Measurements from ENCODE around the gene GPR18. TPM values are rescaled to one million over a fixed set of nuclear protein-coding genes. Genes with fewer than 3 reads are reported as not detected.
"Not testable (repeated sequence)": the region's sequence is repeated elsewhere in the genome, so short reads cannot be mapped to it uniquely, and the experiment has no call there.

GPR18 gene
- total and polyA plus RNA-seq, 3 donors from 2014 or later = 8.5 to 18.0 (median 16.6) TPM

DNA sequence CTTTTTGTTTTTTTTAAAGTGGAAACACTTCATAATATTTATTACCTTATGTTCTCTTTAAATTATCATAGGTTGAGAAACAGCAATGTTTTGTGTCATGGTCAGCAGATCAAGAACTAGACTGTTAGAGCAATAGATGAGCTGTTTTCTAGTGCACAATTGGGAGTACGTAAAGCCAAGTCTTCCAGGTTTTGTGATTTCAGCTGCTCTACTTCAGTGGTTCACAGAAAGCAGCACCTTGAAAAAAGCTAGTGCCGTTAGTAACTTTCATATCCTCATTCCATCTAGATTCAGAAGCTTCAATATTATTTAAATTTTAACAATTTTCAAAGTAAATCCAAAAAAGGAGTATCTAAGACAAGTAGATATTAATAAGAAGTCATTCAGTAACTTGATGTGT lies 1.9 kb downstream of the GPR18 start:
- 86 to 89% methylated on average over 2 of the region's 2 CpGs for WGBS, 2 donors
- intact Hi-C loops (cut with DNase I; ENCODE audit: low total_unique reads) = no loop called here
- TF ChIP-seq CTCF (IDR thresholded peaks at IDR 0.05) = no peak
- no peak for TF ChIP-seq POLR2A (IDR thresholded peaks at IDR 0.05)
- no peak overlapping the region for H3K27ac ChIP-seq
- H3K4me3 ChIP-seq = no peak overlapping the region
- no peak for DNase-seq
- no peaks in the 10 kb centered on the region for H3K27me3 ChIP-seq
- H3K4me1 ChIP-seq = peaks cover 4% of the 10 kb centered on the region
- H3K36me3 ChIP-seq (ENCODE audit: low read depth, missing control alignments) = no peaks in the 10 kb centered on the region
- H3K9me3 ChIP-seq = no peaks in the 10 kb centered on the region

DNA sequence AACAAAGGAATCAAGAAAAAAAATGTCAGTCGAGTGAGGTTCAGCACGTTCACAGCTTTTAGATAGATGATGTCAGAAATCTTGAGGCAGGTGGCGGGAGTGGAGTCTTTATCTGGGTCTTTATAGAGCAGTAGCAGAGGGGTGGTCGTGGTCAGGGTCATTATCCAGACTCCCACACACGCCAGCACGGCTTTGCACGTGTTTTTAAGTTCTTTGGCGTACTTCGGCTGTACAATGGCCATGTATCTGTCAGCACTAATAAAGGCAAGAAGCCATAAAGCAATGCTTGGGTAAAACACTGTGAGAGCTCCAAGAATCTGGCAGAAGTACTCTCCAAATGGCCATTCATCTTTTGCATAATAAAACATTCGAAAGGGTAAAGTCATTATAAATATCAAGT lies 2.9 kb downstream of the GPR18 start:
- DNase-seq = no peak
- intact Hi-C loops (cut with DNase I; ENCODE audit: low total_unique reads) = no loop called here
- TF ChIP-seq CTCF (IDR thresholded peaks at IDR 0.05) (no peak), POLR2A (IDR thresholded peaks at IDR 0.05) (no peak)
- 72 to 75% methylated on average over 10 of the region's 10 CpGs for WGBS, 2 donors
- no peaks in the 10 kb centered on the region for H3K27me3 ChIP-seq
- H3K9me3 ChIP-seq = no peaks in the 10 kb centered on the region
- no peaks in the 10 kb centered on the region for H3K4me1 ChIP-seq
- H3K4me3 ChIP-seq = no peak overlapping the region
- H3K36me3 ChIP-seq (ENCODE audit: low read depth, missing control alignments) = no peaks in the 10 kb centered on the region
- no peak overlapping the region for H3K27ac ChIP-seq

DNA sequence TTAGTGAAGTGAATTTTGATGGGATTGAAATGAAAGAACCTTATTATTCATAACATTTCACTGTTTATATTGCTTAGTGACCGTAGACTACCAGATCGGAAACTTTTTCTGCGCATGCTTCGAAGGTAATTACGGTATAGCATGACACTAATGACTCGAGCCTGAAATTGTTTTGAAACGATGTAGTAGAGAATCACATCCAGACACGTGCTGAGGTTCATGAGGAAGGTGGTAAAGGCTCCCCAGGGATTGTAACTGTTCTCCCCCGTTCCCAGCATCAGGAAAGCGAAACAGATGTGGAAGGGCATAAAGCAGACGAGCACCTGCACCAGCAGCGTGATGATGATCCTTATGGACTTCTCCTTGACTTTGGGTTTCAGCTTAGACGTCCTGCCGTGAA lies 3.3 kb downstream of the GPR18 start:
- intact Hi-C loops (cut with DNase I; ENCODE audit: low total_unique reads) = no loop called here
- Histone ChIP-seq H3K36me3 (ENCODE audit: low read depth, missing control alignments) (no peaks in the 10 kb centered on the region), H3K4me3 (no peak overlapping the region), H3K27me3 (no peaks in the 10 kb centered on the region), H3K9me3 (no peaks in the 10 kb centered on the region), H3K27ac (no peak overlapping the region), H3K4me1 (no peaks in the 10 kb centered on the region)
- no peak for DNase-seq
- TF ChIP-seq POLR2A (IDR thresholded peaks at IDR 0.05) (no peak), CTCF (IDR thresholded peaks at IDR 0.05) (no peak)
- WGBS, 2 donors = 90 to 92% methylated on average over 14 of the region's 14 CpGs

DNA sequence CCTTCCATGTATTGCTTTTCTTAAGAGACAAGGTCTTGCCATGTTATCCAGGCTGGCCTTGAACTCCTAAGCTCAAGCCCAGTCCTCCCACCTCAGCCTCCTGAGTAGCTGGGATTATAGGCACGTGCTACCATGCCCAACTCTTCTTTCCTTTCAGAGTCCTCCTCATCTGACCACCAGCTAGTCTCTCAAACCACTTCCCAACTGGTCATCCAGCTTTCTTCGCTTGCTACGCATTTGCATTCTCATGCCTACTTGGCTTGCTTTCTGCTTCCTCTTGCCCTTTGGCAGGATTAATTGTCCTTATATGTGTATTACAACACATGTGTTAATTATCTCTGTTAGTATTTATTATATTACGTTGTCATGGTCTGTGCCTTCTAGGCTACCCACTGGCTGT lies 6.3 kb downstream of the GPR18 start:
- H3K4me3 ChIP-seq = no peak overlapping the region
- no peaks in the 10 kb centered on the region for H3K4me1 ChIP-seq
- whole genome bisulfite sequencing, 2 donors = 85 to 88% methylated on average over 4 of the region's 4 CpGs
- intact Hi-C loops (cut with DNase I; ENCODE audit: low total_unique reads) = no loop called here
- no peaks in the 10 kb centered on the region for H3K36me3 ChIP-seq (ENCODE audit: low read depth, missing control alignments)
- DNase-seq = no peak
- no peak for TF ChIP-seq CTCF (IDR thresholded peaks at IDR 0.05)
- no peaks in the 10 kb centered on the region for H3K27me3 ChIP-seq
- no peaks in the 10 kb centered on the region for H3K9me3 ChIP-seq
- H3K27ac ChIP-seq = no peak overlapping the region

GRCh38 chr13:99250982-99251825 lies 7.0 kb downstream of the GPR18 start:
- no peaks in the 10 kb centered on the region for H3K9me3 ChIP-seq
- intact Hi-C loops (cut with DNase I; ENCODE audit: low total_unique reads) = no loop called here
- H3K27ac ChIP-seq = no peak overlapping the region
- no peaks in the 10 kb centered on the region for H3K27me3 ChIP-seq
- WGBS, 2 donors = 96 to 98% methylated on average over 5 of the region's 5 CpGs
- no peaks in the 10 kb centered on the region for H3K4me1 ChIP-seq
- H3K36me3 ChIP-seq (ENCODE audit: low read depth, missing control alignments) = no peaks in the 10 kb centered on the region
- no peak overlapping the region for H3K4me3 ChIP-seq
- no peak for DNase-seq
- TF ChIP-seq CTCF (IDR thresholded peaks at IDR 0.05) (no peak), POLR2A (IDR thresholded peaks at IDR 0.05) (no peak)

DNA sequence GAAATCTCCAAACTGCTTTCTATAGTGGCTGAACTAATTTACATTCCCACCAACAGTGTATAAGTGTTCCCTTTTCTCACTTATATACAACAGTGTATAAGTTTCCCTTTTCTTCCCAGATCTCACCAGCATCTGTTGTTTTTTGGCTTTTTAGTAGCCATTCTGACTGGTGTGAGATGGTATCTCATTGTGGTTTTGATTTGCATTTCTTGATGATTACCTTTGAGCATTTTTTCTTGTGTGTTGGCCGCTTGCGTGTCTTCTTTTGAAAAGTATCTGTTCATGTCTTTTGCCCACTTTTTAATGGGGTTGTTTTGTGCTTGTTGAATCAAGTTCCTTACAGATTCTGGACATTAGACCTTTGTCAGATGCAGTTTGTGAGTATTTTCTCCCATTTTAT lies 8.6 kb downstream of the GPR18 start:
- H3K27me3 ChIP-seq; H3K36me3 ChIP-seq (ENCODE audit: low read depth, missing control alignments); H3K9me3 ChIP-seq; H3K4me1 ChIP-seq; H3K4me3 ChIP-seq; intact Hi-C loops (cut with DNase I; ENCODE audit: low total_unique reads); H3K27ac ChIP-seq; DNase-seq: not testable (repeated sequence)
- WGBS, 2 donors = 79 to 100% methylated on average over 2 of the region's 2 CpGs

DNA sequence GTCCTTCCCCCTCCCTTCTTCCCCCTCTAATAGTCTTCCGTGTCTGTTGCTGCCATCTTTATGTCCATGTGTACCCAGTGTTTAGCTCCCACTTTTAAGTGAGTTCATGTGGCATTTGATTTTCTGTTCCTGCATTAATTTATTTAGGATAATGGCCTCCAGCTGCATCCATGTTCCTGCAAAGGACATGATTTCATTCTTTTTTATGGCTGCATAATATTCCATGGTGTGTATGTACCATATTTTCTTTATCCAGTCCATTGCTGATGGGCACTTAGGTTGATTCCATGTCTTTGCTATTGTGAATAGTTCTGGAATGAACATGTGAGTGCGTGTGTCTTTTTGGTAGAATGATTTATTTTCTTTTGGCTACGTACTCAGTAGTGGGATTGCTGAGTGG lies 9.0 kb downstream of the GPR18 start:
- H3K36me3 ChIP-seq (ENCODE audit: low read depth, missing control alignments); DNase-seq; H3K4me1 ChIP-seq; H3K4me3 ChIP-seq; H3K27ac ChIP-seq; H3K9me3 ChIP-seq; H3K27me3 ChIP-seq; intact Hi-C loops (cut with DNase I; ENCODE audit: low total_unique reads): not testable (repeated sequence)
- WGBS, 2 donors = 97 to 100% methylated on average over 3 of the region's 3 CpGs
